HepG2 (cell line): Measurements from ENCODE around the gene MAFB. TPM values are rescaled to one million over a fixed set of nuclear protein-coding genes. Genes with fewer than 3 reads are reported as not detected.
A peak's percentile ranks its signal among the peaks of the same experiment; 100 is the strongest.

ENCODE experiments used
- ATAD3A ChIP-seq: sonication (generic); formaldehyde crosslinking; IDR thresholded peaks from 2 replicates; pipeline ENCODE4 v1.4.0; 2020; ENCODE audit warnings: missing genetic modification reagents
- BRF2 ChIP-seq: sonication (generic); formaldehyde crosslinking; IDR thresholded peaks from 2 replicates; pipeline ENCODE4 v1.8.1; 2022; ENCODE audit warnings: mild to moderate bottlenecking, missing genetic modification reagents
- PAXIP1 ChIP-seq: sonication (generic); formaldehyde crosslinking; conservative IDR thresholded peaks from 2 replicates; pipeline ENCODE4 v1.4.0; 2020; ENCODE audit warnings: mild to moderate bottlenecking, missing genetic modification reagents, moderate library complexity
- PTBP1 ChIP-seq: fragments of 200-400 bp; formaldehyde crosslinking; IDR thresholded peaks from 2 replicates; pipeline ENCODE4 v1.6.1; 2018; ENCODE audit warnings: low read length, low read depth; ENCODE audit not compliant: poor library complexity, severe bottlenecking
- THAP11 ChIP-seq: IDR thresholded peaks from 2 replicates; pipeline ENCODE4 v1.6.1; 2016; ENCODE audit warnings: missing biosample characterization, missing genetic modification reagents
- YEATS4 ChIP-seq: sonication (generic); formaldehyde crosslinking; IDR thresholded peaks from 2 replicates; pipeline ENCODE4 v1.4.0; 2020; ENCODE audit warnings: missing genetic modification reagents, borderline replicate concordance
- ZHX2 ChIP-seq, 2 experiments: sonication (generic) in 1 of 2; formaldehyde crosslinking in 1 of 2; IDR thresholded peaks; 2 replicates each; pipeline versions ENCODE4 v1.6.1 to v1.9.0; 2014 to 2022; ENCODE audit warnings: antibody characterized with exemption in 1 of 2, borderline replicate concordance in 1 of 2, inconsistent platforms in 1 of 2, low read depth in 1 of 2, missing genetic modification reagents in 1 of 2
- ZNF451 ChIP-seq: sonication (generic); formaldehyde crosslinking; IDR thresholded peaks from 2 replicates; pipeline ENCODE4 v1.5.0; 2020; ENCODE audit warnings: mild to moderate bottlenecking, missing genetic modification reagents
- ZNF512B ChIP-seq: sonication (generic); formaldehyde crosslinking; IDR thresholded peaks from 2 replicates; pipeline ENCODE4 v1.5.1; 2020; ENCODE audit warnings: missing genetic modification reagents, mild to moderate bottlenecking, borderline replicate concordance
- ZNF567 ChIP-seq: sonication (generic); formaldehyde crosslinking; IDR thresholded peaks from 2 replicates; pipeline ENCODE4 v1.8.1; 2023; ENCODE audit warnings: mild to moderate bottlenecking, missing genetic modification reagents, borderline replicate concordance
- ZNF703 ChIP-seq: sonication (generic); formaldehyde crosslinking; IDR thresholded peaks from 2 replicates; pipeline ENCODE4 v1.5.1; 2020; ENCODE audit warnings: missing genetic modification reagents, mild to moderate bottlenecking, moderate library complexity, borderline replicate concordance
- ZNF839 ChIP-seq: sonication (generic); formaldehyde crosslinking; IDR thresholded peaks from 2 replicates; pipeline ENCODE4 v1.4.0; 2020; ENCODE audit warnings: missing genetic modification reagents, mild to moderate bottlenecking, borderline replicate concordance
- ZSCAN30 ChIP-seq: sonication (generic); formaldehyde crosslinking; IDR thresholded peaks from 2 replicates; pipeline ENCODE4 v1.5.0; 2020; ENCODE audit warnings: mild to moderate bottlenecking, missing genetic modification reagents
- polyA plus RNA-seq, 8 experiments: library from polyadenylated mRNA; depleted of rRNA in 3 of 8; stranded (reverse) in 7 of 8; unstranded in 1 of 8; fragments of >200 nt; fragmentation: Illumina TruSeq in 4 of 8; extraction: Trizol in 4 of 8; gene quantifications; 2 replicates each; pipeline versions ENCODE4 v1.2.1 to v1.2.3, GENCODE V29; 2011 to 2016; ENCODE audit warnings: low read depth in 4 of 8, missing spikeins in 1 of 8, mixed read lengths in 1 of 8; ENCODE audit not compliant: insufficient read depth in 1 of 8
- total RNA-seq, 5 experiments: library from RNA; depleted of rRNA; stranded (reverse); fragments of >200 nt; fragmentation: Illumina TruSeq; extraction: Trizol; gene quantifications; 2 replicates each; pipeline ENCODE4 v1.2.3, GENCODE V29; 2016; ENCODE audit warnings: low read depth in 1 of 5

The MAFB gene
- total and polyA plus RNA-seq, 2 of the 13 experiments (the other 11 are each of a cell fraction or from before 2014, with no cell fraction given): 0.08 to 0.11 TPM

- peak; percentile 71; the same call in 1 of the 2 replicates for TF ChIP-seq ZHX2 (IDR thresholded peaks at IDR 0.05; ENCODE audit: low read depth)
- no peak for TF ChIP-seq ZHX2 (CRISPR knock-in tag; IDR thresholded peaks at IDR 0.05; ENCODE audit: borderline replicate concordance)
- peak; percentile 92 for TF ChIP-seq ZNF512B (CRISPR knock-in tag)
- no peak; the same call in 1 of the 2 replicates for TF ChIP-seq ZSCAN30
- no peak for TF ChIP-seq ZNF703 (CRISPR knock-in tag)
- no peak; the same call in 1 of the 2 replicates for TF ChIP-seq YEATS4
- TF ChIP-seq ZNF567 (CRISPR knock-in tag): peak; percentile 82; the same call in 1 of the 2 replicates
- no peak for TF ChIP-seq PTBP1
- TF ChIP-seq PAXIP1: peak; percentile 92
- no peak for TF ChIP-seq ATAD3A (CRISPR knock-in tag)
- TF ChIP-seq ZNF451 (CRISPR knock-in tag): no peak
- TF ChIP-seq THAP11 (CRISPR knock-in tag): peak; percentile 58
- TF ChIP-seq ZNF839 (CRISPR knock-in tag): peak; percentile 36; the same call in 1 of the 2 replicates
- TF ChIP-seq BRF2: no peak
Observed at GRCh38 chr20:40668449-40669228, 20.4 kb downstream of the MAFB start (continued).
